AG04450 (cell line): ENCODE data around the gene AEBP2. TPM values are rescaled to one million over a fixed set of nuclear protein-coding genes. Genes with fewer than 3 reads are reported as not detected.

Experiments used
- CTCF ChIA-PET: fragments of 300-600, 350-600 bp; formaldehyde crosslinking; extraction: SDS; loops from one replicate; lab custom pipeline; 2022; ENCODE audit warnings: antibody characterized with exemption, inconsistent platforms; lab: Charles Lee
- POLR2A ChIA-PET: fragments of 350-600 bp; formaldehyde crosslinking; extraction: SDS; loops from one replicate; lab custom pipeline; 2021; ENCODE audit warnings: antibody characterized with exemption, inconsistent platforms; lab: Yijun Ruan, JAX
- DNase-seq: peaks from one replicate; pipeline ENCODE4 v3.0.0-alpha.2; 2011; ENCODE audit warnings: low read depth, low spot score
- H3K27ac ChIP-seq: one replicate; pipeline ENCODE4 v1.5.1; 2012; ENCODE audit warnings: low read depth, low read length, control low read depth
- H3K27me3 ChIP-seq: one replicate; pipeline ENCODE4 v1.6.0; 2012; ENCODE audit warnings: low read length; ENCODE audit not compliant: control insufficient read depth, insufficient read depth
- H3K4me3 ChIP-seq: 2 replicates; pipeline ENCODE4 v1.5.1; 2011; ENCODE audit warnings: mild to moderate bottlenecking, low read depth, low read length, control low read depth
- H3K9me3 ChIP-seq: 2 replicates; pipeline ENCODE4 v1.5.1; 2012; ENCODE audit warnings: low read length; ENCODE audit not compliant: control insufficient read depth, insufficient read depth
- CTCF ChIP-seq: IDR thresholded peaks from 2 replicates; pipeline ENCODE4 v1.5.1; 2011; ENCODE audit warnings: low read depth, low read length, control low read depth, inconsistent platforms
- polyA plus RNA-seq: library from polyadenylated mRNA; depleted of rRNA; stranded (reverse); fragments of >200 nt; gene quantifications from 2 replicates; pipeline ENCODE4 v1.2.3, GENCODE V29; 2011

Gene AEBP2
- polyA plus RNA-seq, 1 experiment: 19.1 TPM

GRCh38 chr12:19480459-19480858 lies 41.2 kb downstream of the AEBP2 start:
- CTCF ChIA-PET: interaction anchor here (0.6 kb wide), 2 partner anchors 45 to 415 kb away, joined by 3 to 6 read pairs; no protein-coding TSS in a partner anchor
- no peaks in the 10 kb centered on the region for H3K27me3 ChIP-seq
- DNase-seq: no peak
- POLR2A ChIA-PET: no interaction called here
- H3K9me3 ChIP-seq: peaks cover 4% of the 10 kb centered on the region; the same call in 1 of the 2 replicates
- no peak for TF ChIP-seq CTCF
- no peak overlapping the region for H3K27ac ChIP-seq
- no peak overlapping the region for H3K4me3 ChIP-seq

GRCh38 chr12:19482036-19482435 lies 42.7 kb downstream of the AEBP2 start:
- Histone ChIP-seq H3K9me3 (peaks cover 4% of the 10 kb centered on the region; the same call in 1 of the 2 replicates), H3K4me3 (no peak overlapping the region), H3K27me3 (no peaks in the 10 kb centered on the region), H3K27ac (no peak overlapping the region)
- DNase-seq: no peak
- ChIA-PET CTCF (no interaction called here), POLR2A (no interaction called here)
- TF ChIP-seq CTCF: no peak

GRCh38 chr12:19482551-19483109 lies 43.3 kb downstream of the AEBP2 start:
- TF ChIP-seq CTCF: no peak
- Histone ChIP-seq H3K4me3 (no peak overlapping the region), H3K27me3 (no peaks in the 10 kb centered on the region), H3K27ac (no peak overlapping the region), H3K9me3 (peaks cover 4% of the 10 kb centered on the region; the same call in 1 of the 2 replicates)
- ChIA-PET CTCF (no interaction called here), POLR2A (no interaction called here)
- no peak for DNase-seq

GRCh38 chr12:19483727-19484126 lies 44.4 kb downstream of the AEBP2 start:
- H3K27me3 ChIP-seq: no peaks in the 10 kb centered on the region
- TF ChIP-seq CTCF: no peak
- POLR2A ChIA-PET: no interaction called here
- CTCF ChIA-PET: no interaction called here
- H3K4me3 ChIP-seq: no peak overlapping the region
- peaks cover 4% of the 10 kb centered on the region; the same call in 1 of the 2 replicates for H3K9me3 ChIP-seq
- H3K27ac ChIP-seq: no peak overlapping the region
- no peak for DNase-seq

GRCh38 chr12:19484738-19485137 lies 45.4 kb downstream of the AEBP2 start:
- Histone ChIP-seq H3K4me3 (no peak overlapping the region), H3K27ac (no peak overlapping the region), H3K9me3 (peaks cover 4% of the 10 kb centered on the region; the same call in 1 of the 2 replicates), H3K27me3 (no peaks in the 10 kb centered on the region)
- ChIA-PET CTCF (no interaction called here), POLR2A (no interaction called here)
- no peak for TF ChIP-seq CTCF
- no peak for DNase-seq
